Uterus (tissue), 2 donors: ENCODE measurements around the gene ZHX3.

Source experiments
- CTCF ChIP-seq, 4 experiments: fragments of 200-600 bp in 2 of 4; fragments of 450-650 bp in 2 of 4; sonication (generic) in 2 of 4; IDR thresholded peaks; one replicate each; pipeline ENCODE4 v1.5.1; 2016 to 2019; ENCODE audit warnings: antibody characterized with exemption in 4 of 4, mild to moderate bottlenecking in 2 of 4, moderate library complexity in 1 of 4
- POLR2A ChIP-seq, 2 donors: fragments of 450-650 bp; IDR thresholded peaks; one replicate each; pipeline ENCODE4 v1.6.1; 2016; ENCODE audit warnings: antibody characterized with exemption in 2 of 2, mild to moderate bottlenecking in 1 of 2, moderate library complexity in 1 of 2

- TF ChIP-seq CTCF (IDR thresholded peaks at IDR 0.05) = no peak
- no peak for TF ChIP-seq POLR2A (IDR thresholded peaks at IDR 0.05)
These were observed 45.2 kb downstream of the ZHX3 start for GRCh38 chr20:41272339-41272738.
